HepG2 (cell line): Measurements from ENCODE around the gene CKS1B. TPM values are rescaled to one million over a fixed set of nuclear protein-coding genes. Genes with fewer than 3 reads are reported as not detected.

Experiments used
- ATAC-seq: fragments of 200-7000 bp; cut with Tn5 transposase; 3 replicates; pipeline ENCODE4 v1.9.1; 2020; ENCODE audit warnings: mild to moderate bottlenecking, moderate library complexity
- BruUV-seq: library from RNA; stranded (reverse); fragments of 400-500 nt; replicated peaks from 2 replicates; lab custom pipeline; 2021; lab: Mats Ljungman, UMichigan
- CTCF ChIA-PET: fragments of 300-600 bp; formaldehyde crosslinking; extraction: SDS; loops from one replicate; lab custom pipeline; 2021; ENCODE audit warnings: low total read pairs, inconsistent platforms, low intra/inter-chr PET ratio; lab: Yijun Ruan, JAX
- POLR2A ChIA-PET: fragments of 350-600 bp; sonication (Branson Sonifier 250); formaldehyde crosslinking; loops from one replicate; lab custom pipeline; 2020; ENCODE audit warnings: antibody characterized with exemption, inconsistent platforms; lab: Yijun Ruan, JAX
- DNase-seq: peaks from one replicate; pipeline ENCODE4 v3.0.0-alpha.2; 2015; ENCODE audit warnings: low spot score
- FAIRE-seq: peaks from 3 replicates; lab custom pipeline; 2011; peaks lifted over from hg19 to GRCh38; lab: Jason Lieb, UNC
- H2AFZ ChIP-seq: one replicate; pipeline ENCODE4 v1.6.1; 2011; ENCODE audit warnings: low read length, inconsistent platforms
- H3K27ac ChIP-seq: fragments of 300-600 bp; 3 replicates; pipeline ENCODE4 v1.8.0; 2011; ENCODE audit warnings: mixed run types, mild to moderate bottlenecking, mixed read lengths, low read length, inconsistent platforms; ENCODE audit not compliant: insufficient read depth; ENCODE audit errors: extremely low read length
- H3K27me3 ChIP-seq, 2 experiments: fragments of 200-600 bp in 1 of 2; 2 replicates in 1 of 2; 3 replicates in 1 of 2; pipeline versions ENCODE4 v1.6.0 to v1.8.0; 2011; ENCODE audit warnings: low read length in 2 of 2, mild to moderate bottlenecking in 2 of 2, moderate library complexity in 2 of 2, inconsistent platforms in 1 of 2; ENCODE audit not compliant: insufficient read depth in 2 of 2, control insufficient read depth in 1 of 2
- H3K36me3 ChIP-seq, 2 experiments: fragments of 200-600 bp in 1 of 2; replicated peaks in 1 of 2; 2 replicates in 1 of 2; 3 replicates in 1 of 2; pipeline versions ENCODE4 v1.5.1 to v1.8.0; 2011; ENCODE audit warnings: low read length in 2 of 2, inconsistent platforms in 1 of 2; ENCODE audit not compliant: insufficient read depth in 2 of 2, control insufficient read depth in 1 of 2
- H3K4me1 ChIP-seq: 2 replicates; pipeline ENCODE4 v1.5.1; 2012; ENCODE audit warnings: low read length, inconsistent platforms; ENCODE audit not compliant: insufficient read depth
- H3K4me2 ChIP-seq: 2 replicates; pipeline ENCODE4 v1.6.0; 2011; ENCODE audit warnings: low read depth, low read length, inconsistent platforms
- H3K4me3 ChIP-seq, 3 experiments: fragments of 200-600 bp in 1 of 3; sonication (generic), shearing (Covaris generic) in 1 of 3; replicated peaks in 1 of 3; 2 replicates each; pipeline ENCODE4 v1.5.1; 2011 to 2016; ENCODE audit warnings: low read length in 3 of 3, inconsistent platforms in 2 of 3, low read depth in 2 of 3, mild to moderate bottlenecking in 2 of 3, control low read depth in 1 of 3, mixed read lengths in 1 of 3; ENCODE audit not compliant: insufficient read depth in 1 of 3
- H3K79me2 ChIP-seq: one replicate; pipeline ENCODE4 v1.6.1; 2011; ENCODE audit warnings: low read length, inconsistent platforms; ENCODE audit not compliant: insufficient read depth
- H3K9ac ChIP-seq: 2 replicates; pipeline ENCODE4 v1.6.0; 2011; ENCODE audit warnings: mild to moderate bottlenecking, low read depth, low read length, inconsistent platforms; ENCODE audit not compliant: insufficient read depth
- H3K9me3 ChIP-seq: 2 replicates; pipeline ENCODE4 v1.5.1; 2012; ENCODE audit warnings: mild to moderate bottlenecking, low read length
- H4K20me1 ChIP-seq: 2 replicates; pipeline ENCODE4 v1.6.0; 2011; ENCODE audit warnings: inconsistent platforms, mild to moderate bottlenecking, low read length, moderate library complexity; ENCODE audit not compliant: insufficient read depth
- FOXO1 ChIP-seq: sonication (generic); formaldehyde crosslinking; IDR thresholded peaks from 2 replicates; pipeline ENCODE4 v1.4.0; 2020; ENCODE audit warnings: missing genetic modification reagents
- HMG20B ChIP-seq: conservative IDR thresholded peaks from 2 replicates; pipeline ENCODE4 v1.6.1; 2016; ENCODE audit warnings: missing genetic modification reagents, missing compliant biosample characterization
- PAXIP1 ChIP-seq: sonication (generic); formaldehyde crosslinking; conservative IDR thresholded peaks from 2 replicates; pipeline ENCODE4 v1.4.0; 2020; ENCODE audit warnings: mild to moderate bottlenecking, missing genetic modification reagents, moderate library complexity
- RFX1 ChIP-seq: fragments of 450-650 bp; IDR thresholded peaks from 2 replicates; pipeline ENCODE4 v1.6.1; 2017
- RFX5 ChIP-seq: IDR thresholded peaks from 2 replicates; pipeline ENCODE4 v1.6.1; 2011; ENCODE audit warnings: low read depth, low read length, improper control_type of control experiment
- SAFB2 ChIP-seq: sonication (generic); formaldehyde crosslinking; IDR thresholded peaks from 2 replicates; pipeline ENCODE4 v1.5.1; 2020; ENCODE audit warnings: missing genetic modification reagents, low read depth, mild to moderate bottlenecking, borderline replicate concordance
- ZBTB4 ChIP-seq: sonication (generic); formaldehyde crosslinking; IDR thresholded peaks from 2 replicates; pipeline ENCODE4 v1.4.0; 2020; ENCODE audit warnings: missing genetic modification reagents, mild to moderate bottlenecking, borderline replicate concordance
- ZNF713 ChIP-seq: sonication (generic); formaldehyde crosslinking; IDR thresholded peaks from 2 replicates; pipeline ENCODE4 v1.4.0; 2020; ENCODE audit warnings: mild to moderate bottlenecking, missing genetic modification reagents
- ZNF878 ChIP-seq: sonication (generic); formaldehyde crosslinking; IDR thresholded peaks from 2 replicates; pipeline ENCODE4 v1.8.1; 2023; ENCODE audit warnings: mild to moderate bottlenecking, missing genetic modification reagents, moderate library complexity
- WGBS: methylation state at CpG from one replicate; pipeline ENCODE4 v1.1.6; 2017; ENCODE audit warnings: low lambda C conversion rate; 5-methylcytosine and 5-hydroxymethylcytosine counted together
- in situ Hi-C: cut with HindIII; loops from 2 replicates; pipeline ENCODE4 v1.10.0; 2017; ENCODE audit warnings: low pct_unique_long_range_greater_than_20kb; ENCODE audit not compliant: extremely low pct_ligation_motif_present
- intact Hi-C: fragments of 100-400 bp; cut with micrococcal nuclease; formaldehyde crosslinking; loops from one replicate; pipeline ENCODE4 v1.10.0; 2022; ENCODE audit not compliant: unreplicated experiment
- polyA plus RNA-seq, 8 experiments: library from polyadenylated mRNA; depleted of rRNA in 3 of 8; stranded (reverse) in 7 of 8; unstranded in 1 of 8; fragments of >200 nt; fragmentation: Illumina TruSeq in 4 of 8; extraction: Trizol in 4 of 8; gene quantifications; 2 replicates each; pipeline versions ENCODE4 v1.2.1 to v1.2.3, GENCODE V29; 2011 to 2016; ENCODE audit warnings: low read depth in 4 of 8, missing spikeins in 1 of 8, mixed read lengths in 1 of 8; ENCODE audit not compliant: insufficient read depth in 1 of 8
- total RNA-seq, 5 experiments: library from RNA; depleted of rRNA; stranded (reverse); fragments of >200 nt; fragmentation: Illumina TruSeq; extraction: Trizol; gene quantifications; 2 replicates each; pipeline ENCODE4 v1.2.3, GENCODE V29; 2016; ENCODE audit warnings: low read depth in 1 of 5
- TF ChIP-seq, protein P1 (sequence below): sonication (generic); formaldehyde crosslinking; IDR thresholded peaks from 2 replicates; pipeline ENCODE4 v1.5.1; 2020; ENCODE audit warnings: mild to moderate bottlenecking, moderate library complexity, missing genetic modification reagents
- TF ChIP-seq, protein P2 (sequence below): sonication (generic); IDR thresholded peaks from 2 replicates; pipeline ENCODE4 v1.6.1; 2016; ENCODE audit warnings: low read depth, borderline replicate concordance

The CKS1B gene
- total and polyA plus RNA-seq, 2 of the 13 experiments (the other 11 are each of a cell fraction or from before 2014, with no cell fraction given): 217 to 222 TPM

DNA sequence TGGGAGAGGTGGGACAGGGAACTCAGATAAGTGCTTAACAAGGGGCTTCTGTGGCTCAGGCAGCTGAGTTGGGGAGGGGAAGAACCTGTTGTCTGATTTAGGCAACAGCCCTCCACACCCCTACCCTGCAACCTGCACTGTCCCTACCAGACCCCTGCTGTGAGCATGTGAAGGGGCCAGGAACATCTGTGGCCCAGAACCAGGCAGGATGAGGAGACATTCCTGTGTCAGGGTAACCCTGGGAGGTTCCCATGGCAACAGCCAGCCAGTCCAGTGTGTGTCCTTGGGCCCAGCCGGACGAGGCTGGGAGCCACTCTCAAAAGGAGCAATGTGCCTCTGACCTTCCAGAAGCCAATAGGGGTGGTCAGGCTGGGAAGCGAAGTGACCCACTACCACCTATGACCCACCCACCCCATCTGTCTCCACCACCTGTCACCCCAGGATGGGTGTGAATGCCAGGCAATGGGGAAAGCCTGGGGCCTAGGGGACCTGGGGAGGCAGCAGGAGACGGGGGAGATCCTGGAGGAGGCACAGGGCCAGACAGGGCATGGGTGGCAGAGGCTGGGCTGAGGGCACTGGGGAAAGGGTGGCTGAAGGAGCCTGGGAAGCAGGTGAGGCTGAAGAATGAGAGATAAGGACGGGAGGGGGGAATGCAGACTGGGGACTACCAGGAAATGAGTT, 33.0 kb upstream of the CKS1B start:
- 37% methylated on average over 3 of the region's 5 CpGs for WGBS
- Histone ChIP-seq H3K27me3 (no peaks in the 10 kb centered on the region), H3K36me3 (no peaks in the 10 kb centered on the region; a peak in 1 of 5 replicates), H3K4me2 (peak overlapping the region; percentile 41), H3K9ac (0 out of 2 replicates have a peak overlapping the region, but pooled peaks have one; percentile 28), H3K79me2 (no peaks in the 10 kb centered on the region), H3K4me1 (peaks cover 87% of the 10 kb centered on the region), H3K27ac (peak overlapping the region; percentile 50), H3K9me3 (no peaks in the 10 kb centered on the region), H3K4me3 (no peak overlapping the region; a peak in 1 of 6 replicates), H4K20me1 (no peaks in the 10 kb centered on the region), H2AFZ (no peak overlapping the region)
- ATAC-seq (peak; percentile 68), DNase-seq (peak; percentile 81), FAIRE-seq (peak; percentile 84)
- CTCF ChIA-PET: no interaction called here
- POLR2A ChIA-PET: interaction anchor here (1.2 to 2.7 kb wide), 4 partner anchors 10 to 32 kb away, joined by 3 to 14 read pairs (median 4); partner anchors contain the start of genes CKS1B, PBXIP1 and PYGO2
- in situ Hi-C loops: no loop called here
- intact Hi-C loops: no loop called here
- BruUV-seq: no TSS peak
- TF ChIP-seq, protein P1, sequence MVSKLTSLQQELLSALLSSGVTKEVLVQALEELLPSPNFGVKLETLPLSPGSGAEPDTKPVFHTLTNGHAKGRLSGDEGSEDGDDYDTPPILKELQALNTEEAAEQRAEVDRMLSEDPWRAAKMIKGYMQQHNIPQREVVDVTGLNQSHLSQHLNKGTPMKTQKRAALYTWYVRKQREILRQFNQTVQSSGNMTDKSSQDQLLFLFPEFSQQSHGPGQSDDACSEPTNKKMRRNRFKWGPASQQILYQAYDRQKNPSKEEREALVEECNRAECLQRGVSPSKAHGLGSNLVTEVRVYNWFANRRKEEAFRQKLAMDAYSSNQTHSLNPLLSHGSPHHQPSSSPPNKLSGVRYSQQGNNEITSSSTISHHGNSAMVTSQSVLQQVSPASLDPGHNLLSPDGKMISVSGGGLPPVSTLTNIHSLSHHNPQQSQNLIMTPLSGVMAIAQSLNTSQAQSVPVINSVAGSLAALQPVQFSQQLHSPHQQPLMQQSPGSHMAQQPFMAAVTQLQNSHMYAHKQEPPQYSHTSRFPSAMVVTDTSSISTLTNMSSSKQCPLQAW (CRISPR knock-in tag): peak; percentile 56; the same call in 1 of the 2 replicates
- TF ChIP-seq ZBTB4 (CRISPR knock-in tag) (0 out of 2 replicates have a peak, but pooled peaks have one; percentile 39), ZNF713 (CRISPR knock-in tag) (0 out of 2 replicates have a peak, but pooled peaks have one; percentile 66), PAXIP1 (CRISPR knock-in tag) (0 out of 2 replicates have a peak, but pooled peaks have one; percentile 15), SAFB2 (CRISPR knock-in tag) (no peak), FOXO1 (no peak), HMG20B (CRISPR knock-in tag) (no peak), RFX5 (peak; percentile 57; the same call in 1 of the 2 replicates), ZNF878 (no peak), RFX1 (peak; percentile 92)
- TF ChIP-seq, protein P2, sequence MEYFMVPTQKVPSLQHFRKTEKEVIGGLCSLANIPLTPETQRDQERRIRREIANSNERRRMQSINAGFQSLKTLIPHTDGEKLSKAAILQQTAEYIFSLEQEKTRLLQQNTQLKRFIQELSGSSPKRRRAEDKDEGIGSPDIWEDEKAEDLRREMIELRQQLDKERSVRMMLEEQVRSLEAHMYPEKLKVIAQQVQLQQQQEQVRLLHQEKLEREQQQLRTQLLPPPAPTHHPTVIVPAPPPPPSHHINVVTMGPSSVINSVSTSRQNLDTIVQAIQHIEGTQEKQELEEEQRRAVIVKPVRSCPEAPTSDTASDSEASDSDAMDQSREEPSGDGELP: peak; percentile 46; the same call in 1 of the 2 replicates
